Ovary (tissue), 9 donors: ENCODE data around the gene ACAD11. TPM values are rescaled to one million over a fixed set of nuclear protein-coding genes. Genes with fewer than 3 reads are reported as not detected.

Experiments used
- DNase-seq, 5 donors: peaks; one replicate each; pipeline ENCODE4 v3.0.0-alpha.2; 2019 to 2020
- H3K27ac ChIP-seq, 2 donors: fragments of 200-600 bp; one replicate each; pipeline versions ENCODE4 v1.5.1 to v1.8.0; 2019 to 2022
- H3K27me3 ChIP-seq: fragments of 200-600 bp; one replicate; pipeline ENCODE4 v1.8.0; 2022
- H3K36me3 ChIP-seq: fragments of 200-600 bp; sonication (generic); one replicate; pipeline ENCODE4 v1.5.1; 2019
- H3K4me1 ChIP-seq: one replicate; pipeline ENCODE4 v1.8.1; 2013; ENCODE audit warnings: mild to moderate bottlenecking, moderate library complexity; ENCODE audit not compliant: insufficient read depth
- H3K4me3 ChIP-seq: fragments of 200-600 bp; sonication (generic); one replicate; pipeline ENCODE4 v1.5.1; 2017
- H3K9me3 ChIP-seq, 2 donors: fragments of 200-600 bp in 1 of 2; sonication (generic) in 1 of 2; one replicate each; pipeline versions ENCODE4 v1.5.1 to v1.8.1; 2013 to 2019; ENCODE audit warnings: mild to moderate bottlenecking in 1 of 2, moderate library complexity in 1 of 2
- EP300 ChIP-seq: sonication (generic); formaldehyde crosslinking; IDR thresholded peaks from one replicate; pipeline ENCODE4 v1.6.1; 2017; ENCODE audit warnings: antibody characterized with exemption
- POLR2A ChIP-seq: fragments of 450-650 bp; IDR thresholded peaks from one replicate; pipeline ENCODE4 v1.6.1; 2017; ENCODE audit warnings: antibody characterized with exemption, mild to moderate bottlenecking, moderate library complexity
- WGBS, 3 donors: extraction: QIAGEN DNeasy Blood & Tissue Kit in 1 of 3; methylation state at CpG; one replicate each; pipeline versions ENCODE4 v1.1.5 to v1.1.7; 2013 to 2017; 5-methylcytosine and 5-hydroxymethylcytosine counted together
- intact Hi-C, 4 donors: fragments of 100-400 bp; cut with DNase I; formaldehyde crosslinking; loops; one replicate each; pipeline versions ENCODE4 v1.11.0 to v1.15.1; 2022 to 2023
- polyA plus RNA-seq, 2 donors: library from polyadenylated mRNA; stranded (reverse); fragments of 200-250 nt in 1 of 2; fragments of 350-450 nt in 1 of 2; fragmentation: Illumina TruSeq in 1 of 2; extraction: RNeasy Lipid Tissue Mini Kit (QIAGEN cat#74804) in 1 of 2; gene quantifications; one replicate each; pipeline ENCODE4 v1.2.3, GENCODE V29; 2013 to 2014
- total RNA-seq, 7 donors: library from RNA; depleted of rRNA in 2 of 7; stranded (reverse); fragments of >200 nt in 2 of 7; fragmentation: NEBNext Ultra II Directional in 3 of 7; extraction: Animal tissue kit (Norgen Biotek cat#: 25700) in 3 of 7; gene quantifications; one replicate each; pipeline versions ENCODE4 v1.1.0 to v1.2.4, GENCODE V29; 2016 to 2023
- TF ChIP-seq, protein P1 (sequence below), 3 donors: fragments of 450-650 bp in 2 of 3; fragments of 200-600 bp in 1 of 3; IDR thresholded peaks; one replicate each; pipeline versions ENCODE4 v1.5.1 to v1.8.0; 2016 to 2022; ENCODE audit warnings: antibody characterized with exemption in 3 of 3, mild to moderate bottlenecking in 1 of 3
- donor health status: DM: no; HTN: no; CAD: no; lungs with moderate emphysema.
- donor health status: DM: no; HTN: no; CAD: no.
- donor health status: Bipolar disorder and iron deficiency.
- donor health status: DM: yes; HTN: yes; CAD: no.
- donor health status: DM: no; HTN: no; CAD: no.
- donor health status: DM: yes; HTN: yes; CAD: no.

ACAD11 gene
- total and polyA plus RNA-seq, 9 donors = 18.7 to 48.8 (median 25.8) TPM

DNA sequence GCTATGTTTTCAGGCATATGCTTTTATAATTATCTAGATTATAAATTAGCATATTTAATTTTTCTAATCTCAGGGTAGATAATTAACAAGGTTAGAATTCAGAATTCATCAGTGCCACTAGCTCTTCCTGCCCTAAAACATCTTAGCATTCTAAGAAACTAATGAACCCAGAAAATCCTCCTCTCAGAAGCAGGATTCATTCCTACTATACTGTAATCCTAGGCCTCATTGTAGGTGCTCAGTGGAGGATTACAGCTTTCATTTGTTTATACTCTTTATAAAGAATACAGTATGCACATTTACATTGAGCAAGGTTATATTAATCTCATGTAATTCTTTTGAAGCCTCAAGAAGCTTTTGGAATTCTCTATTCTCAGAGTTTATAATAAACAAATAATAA lies 20.9 kb downstream of the ACAD11 start:
- no peaks in the 10 kb centered on the region for H3K36me3 ChIP-seq
- no peak for TF ChIP-seq POLR2A
- no peak for TF ChIP-seq EP300
- TF ChIP-seq, protein P1, sequence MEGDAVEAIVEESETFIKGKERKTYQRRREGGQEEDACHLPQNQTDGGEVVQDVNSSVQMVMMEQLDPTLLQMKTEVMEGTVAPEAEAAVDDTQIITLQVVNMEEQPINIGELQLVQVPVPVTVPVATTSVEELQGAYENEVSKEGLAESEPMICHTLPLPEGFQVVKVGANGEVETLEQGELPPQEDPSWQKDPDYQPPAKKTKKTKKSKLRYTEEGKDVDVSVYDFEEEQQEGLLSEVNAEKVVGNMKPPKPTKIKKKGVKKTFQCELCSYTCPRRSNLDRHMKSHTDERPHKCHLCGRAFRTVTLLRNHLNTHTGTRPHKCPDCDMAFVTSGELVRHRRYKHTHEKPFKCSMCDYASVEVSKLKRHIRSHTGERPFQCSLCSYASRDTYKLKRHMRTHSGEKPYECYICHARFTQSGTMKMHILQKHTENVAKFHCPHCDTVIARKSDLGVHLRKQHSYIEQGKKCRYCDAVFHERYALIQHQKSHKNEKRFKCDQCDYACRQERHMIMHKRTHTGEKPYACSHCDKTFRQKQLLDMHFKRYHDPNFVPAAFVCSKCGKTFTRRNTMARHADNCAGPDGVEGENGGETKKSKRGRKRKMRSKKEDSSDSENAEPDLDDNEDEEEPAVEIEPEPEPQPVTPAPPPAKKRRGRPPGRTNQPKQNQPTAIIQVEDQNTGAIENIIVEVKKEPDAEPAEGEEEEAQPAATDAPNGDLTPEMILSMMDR (IDR thresholded peaks at IDR 0.05) = no peak
- no peak overlapping the region for H3K27ac ChIP-seq
- no peaks in the 10 kb centered on the region for H3K27me3 ChIP-seq
- no peak overlapping the region for H3K4me3 ChIP-seq
- H3K4me1 ChIP-seq = no peaks in the 10 kb centered on the region
- DNase-seq = no peak
- H3K9me3 ChIP-seq = no peaks in the 10 kb centered on the region
- intact Hi-C loops = no loop called here

DNA sequence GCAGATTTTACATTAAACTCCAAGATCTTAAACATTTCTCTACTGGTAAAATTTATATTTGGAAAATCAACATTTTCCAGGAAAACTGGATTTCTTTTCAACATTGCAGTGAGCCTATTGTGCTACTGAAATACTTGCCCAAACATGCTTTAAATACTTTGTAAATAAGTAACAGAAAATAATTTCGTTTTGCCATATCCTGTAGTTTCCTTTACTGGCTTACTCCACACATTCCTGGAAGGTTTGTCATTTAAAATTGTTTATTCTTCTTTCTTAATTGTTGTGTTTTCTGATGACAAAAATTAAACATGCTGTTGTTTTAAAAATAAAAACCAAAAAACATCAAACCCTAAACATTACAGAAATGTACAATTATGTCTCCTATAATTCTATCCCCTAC lies 22.0 kb downstream of the ACAD11 start:
- no peak for DNase-seq
- Histone ChIP-seq H3K4me1 (no peaks in the 10 kb centered on the region), H3K9me3 (no peaks in the 10 kb centered on the region), H3K27ac (no peak overlapping the region), H3K36me3 (no peaks in the 10 kb centered on the region), H3K27me3 (no peaks in the 10 kb centered on the region), H3K4me3 (no peak overlapping the region)
- intact Hi-C loops = no loop called here
- WGBS, 3 donors = 9 to 11% (median 10%) methylated on average over 1 of the region's 1 CpG
- TF ChIP-seq POLR2A = no peak
- no peak for TF ChIP-seq EP300

DNA sequence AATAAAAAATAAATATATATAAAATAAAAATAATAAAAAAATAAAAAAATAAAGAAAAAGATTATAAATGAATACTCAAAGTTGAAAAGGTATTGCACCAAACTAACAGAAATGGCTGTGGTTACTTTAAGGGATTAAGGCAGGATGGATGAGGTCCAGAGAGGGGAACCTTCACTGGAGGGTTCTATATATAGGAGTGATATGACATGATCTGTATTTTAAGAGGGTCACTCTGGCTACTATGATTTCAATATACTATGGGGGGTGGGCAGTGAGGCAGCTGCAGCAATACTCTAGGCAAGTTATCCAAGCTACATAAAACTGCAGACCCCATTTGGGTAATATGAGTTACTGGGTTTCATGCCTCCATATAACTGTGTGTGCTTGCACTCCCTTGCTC lies 24.6 kb downstream of the ACAD11 start:
- Histone ChIP-seq H3K9me3 (no peaks in the 10 kb centered on the region), H3K36me3 (no peaks in the 10 kb centered on the region), H3K4me3 (no peak overlapping the region), H3K27me3 (no peaks in the 10 kb centered on the region), H3K27ac (no peak overlapping the region), H3K4me1 (no peaks in the 10 kb centered on the region)
- no peak for DNase-seq
- TF ChIP-seq, protein P1 (IDR thresholded peaks at IDR 0.05) = no peak
- no peak for TF ChIP-seq POLR2A
- TF ChIP-seq EP300 = no peak
- intact Hi-C loops = no loop called here

DNA sequence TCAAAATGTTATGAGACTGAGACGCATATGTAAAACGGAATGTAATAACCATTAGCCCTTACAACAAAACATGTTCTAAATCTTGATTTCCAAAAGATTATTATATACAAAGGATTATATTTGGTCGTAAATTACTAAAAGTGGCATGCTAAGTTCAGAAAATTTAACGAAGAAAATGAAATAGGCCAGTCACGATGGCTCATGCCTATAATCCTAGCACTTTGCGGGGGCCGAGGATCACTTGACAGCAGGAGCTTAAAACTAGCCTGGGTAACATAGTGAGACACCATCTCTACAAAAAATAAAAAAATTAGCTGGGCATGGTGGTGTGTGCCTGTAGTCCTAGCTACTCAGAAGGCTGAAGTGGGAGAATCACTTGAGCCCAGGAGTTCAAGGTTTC lies 29.0 kb downstream of the ACAD11 start:
- Histone ChIP-seq H3K27ac (no peak overlapping the region), H3K27me3 (no peaks in the 10 kb centered on the region), H3K4me1 (no peaks in the 10 kb centered on the region), H3K36me3 (no peaks in the 10 kb centered on the region), H3K9me3 (no peaks in the 10 kb centered on the region), H3K4me3 (no peak overlapping the region)
- intact Hi-C loops = no loop called here
- no peak for DNase-seq
- WGBS, 3 donors = 93 to 96% (median 96%) methylated on average over 7 of the region's 7 CpGs
- no peak for TF ChIP-seq EP300
- TF ChIP-seq, protein P1 (IDR thresholded peaks at IDR 0.05) = no peak
- TF ChIP-seq POLR2A = no peak

DNA sequence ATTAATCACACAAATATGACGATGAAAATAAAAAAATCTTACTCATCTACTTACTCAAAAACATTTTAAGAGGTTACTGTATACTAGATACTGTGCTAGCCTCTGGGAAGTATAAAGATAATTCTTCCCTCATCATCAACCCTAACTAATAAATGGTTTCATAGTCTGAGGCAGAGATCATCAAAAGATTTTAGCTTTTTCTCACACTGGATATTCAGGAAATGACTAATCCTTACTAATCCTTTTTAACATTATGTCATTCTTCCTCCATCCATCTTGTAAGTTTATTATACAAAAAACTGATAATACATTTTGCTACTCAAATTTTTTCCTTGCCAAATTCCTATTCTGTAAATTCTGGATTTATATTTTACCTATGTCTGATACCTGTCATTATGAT lies 29.7 kb downstream of the ACAD11 start:
- TF ChIP-seq, protein P1 (IDR thresholded peaks at IDR 0.05) = no peak
- TF ChIP-seq EP300 = no peak
- no peak for TF ChIP-seq POLR2A
- no peak overlapping the region for H3K4me3 ChIP-seq
- intact Hi-C loops = no loop called here
- H3K9me3 ChIP-seq = no peaks in the 10 kb centered on the region
- no peaks in the 10 kb centered on the region for H3K27me3 ChIP-seq
- H3K4me1 ChIP-seq = no peaks in the 10 kb centered on the region
- no peak overlapping the region for H3K27ac ChIP-seq
- H3K36me3 ChIP-seq = no peaks in the 10 kb centered on the region
- DNase-seq = no peak
- 61 to 73% (median 63%) methylated on average over 1 of the region's 1 CpG for WGBS, 3 donors
